ENCODE measurements around the gene DDA1.
A peak's percentile ranks its signal among the peaks of the same experiment; 100 is the strongest.

The DDA1 gene

DNA sequence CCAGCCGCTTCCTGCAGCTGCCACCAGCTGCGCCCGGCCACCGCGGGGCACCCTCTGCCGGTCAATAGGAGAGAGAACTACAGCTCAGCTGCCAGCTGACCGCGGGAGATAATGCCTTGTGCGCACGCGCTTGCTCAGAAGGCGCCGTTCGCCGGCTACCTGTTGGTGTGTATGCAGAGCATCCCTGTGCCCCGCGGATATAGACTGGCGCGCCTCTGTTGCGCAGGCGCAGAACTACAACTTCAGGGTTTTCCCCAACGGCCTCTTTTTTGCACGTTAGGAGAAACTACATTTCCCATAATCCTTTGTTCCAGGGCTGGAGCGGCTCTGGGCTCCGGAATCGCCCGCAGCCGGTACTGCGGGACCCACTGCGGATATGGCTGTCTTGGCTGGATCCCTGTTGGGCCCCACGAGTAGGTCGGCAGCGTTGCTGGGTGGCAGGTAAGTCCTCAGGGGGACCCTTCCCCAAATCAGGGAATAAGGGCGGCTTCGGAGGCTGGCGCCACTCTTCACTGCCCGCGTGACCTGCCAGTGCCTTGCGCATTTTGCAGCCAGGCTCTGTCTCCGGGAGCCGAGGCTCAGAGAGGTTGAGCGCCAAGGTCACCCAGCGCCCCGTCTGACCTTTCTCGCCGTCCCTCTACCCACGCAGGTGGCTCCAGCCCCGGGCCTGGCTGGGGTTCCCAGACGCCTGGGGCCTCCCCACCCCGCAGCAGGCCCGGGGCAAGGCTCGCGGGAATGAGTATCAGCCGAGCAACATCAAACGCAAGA is 3.7 kb upstream of the DDA1 start, which contains the start of gene MRPL34 (continued):
- no peak for TF ChIP-seq ZBTB49 (tag by site-specific recombination; IDR thresholded peaks at IDR 0.05; ENCODE audit: low read depth)
- TF ChIP-seq ZIC2 (tag by site-specific recombination; IDR thresholded peaks at IDR 0.05) = peak; percentile 99
- no peak for TF ChIP-seq ZNF791 (tag by site-specific recombination; IDR thresholded peaks at IDR 0.05)
- no peak for TF ChIP-seq RBAK (tag by site-specific recombination; IDR thresholded peaks at IDR 0.05)
- TF ChIP-seq ZNF843 (tag by site-specific recombination; IDR thresholded peaks at IDR 0.05) = peak; percentile 82; the same call in 1 of the 2 replicates
- no peak for TF ChIP-seq ZNF23 (tag by site-specific recombination; IDR thresholded peaks at IDR 0.05; ENCODE audit: borderline replicate concordance)
- no peak for TF ChIP-seq GLI2 (tag by site-specific recombination; IDR thresholded peaks at IDR 0.05; ENCODE audit: borderline replicate concordance, low read depth)
- TF ChIP-seq KLF16 (tag by site-specific recombination; IDR thresholded peaks at IDR 0.05) = no peak
- no peak for TF ChIP-seq ZNF404 (tag by site-specific recombination; IDR thresholded peaks at IDR 0.05)
- TF ChIP-seq SCRT1 (tag by site-specific recombination; IDR thresholded peaks at IDR 0.05; ENCODE audit: borderline replicate concordance) = peak; percentile 96
- TF ChIP-seq, protein P1, sequence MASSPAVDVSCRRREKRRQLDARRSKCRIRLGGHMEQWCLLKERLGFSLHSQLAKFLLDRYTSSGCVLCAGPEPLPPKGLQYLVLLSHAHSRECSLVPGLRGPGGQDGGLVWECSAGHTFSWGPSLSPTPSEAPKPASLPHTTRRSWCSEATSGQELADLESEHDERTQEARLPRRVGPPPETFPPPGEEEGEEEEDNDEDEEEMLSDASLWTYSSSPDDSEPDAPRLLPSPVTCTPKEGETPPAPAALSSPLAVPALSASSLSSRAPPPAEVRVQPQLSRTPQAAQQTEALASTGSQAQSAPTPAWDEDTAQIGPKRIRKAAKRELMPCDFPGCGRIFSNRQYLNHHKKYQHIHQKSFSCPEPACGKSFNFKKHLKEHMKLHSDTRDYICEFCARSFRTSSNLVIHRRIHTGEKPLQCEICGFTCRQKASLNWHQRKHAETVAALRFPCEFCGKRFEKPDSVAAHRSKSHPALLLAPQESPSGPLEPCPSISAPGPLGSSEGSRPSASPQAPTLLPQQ (tag by site-specific recombination; IDR thresholded peaks at IDR 0.05) = peak; percentile 99
- TF ChIP-seq ZNF76 (tag by site-specific recombination; IDR thresholded peaks at IDR 0.05; ENCODE audit: borderline replicate concordance, low read depth) = peak; percentile 94
- TF ChIP-seq ZNF529 (tag by site-specific recombination; IDR thresholded peaks at IDR 0.05; ENCODE audit: insufficient replicate concordance) = no peak
- peak; percentile 34; the same call in 1 of the 2 replicates for TF ChIP-seq ZNF610 (tag by site-specific recombination; IDR thresholded peaks at IDR 0.05; ENCODE audit: borderline replicate concordance)
- TF ChIP-seq ZNF292 (tag by site-specific recombination; IDR thresholded peaks at IDR 0.05; ENCODE audit: borderline replicate concordance, low read depth) = no peak
- TF ChIP-seq ZNF549 (tag by site-specific recombination; IDR thresholded peaks at IDR 0.05) = no peak
- TF ChIP-seq, protein P2, sequence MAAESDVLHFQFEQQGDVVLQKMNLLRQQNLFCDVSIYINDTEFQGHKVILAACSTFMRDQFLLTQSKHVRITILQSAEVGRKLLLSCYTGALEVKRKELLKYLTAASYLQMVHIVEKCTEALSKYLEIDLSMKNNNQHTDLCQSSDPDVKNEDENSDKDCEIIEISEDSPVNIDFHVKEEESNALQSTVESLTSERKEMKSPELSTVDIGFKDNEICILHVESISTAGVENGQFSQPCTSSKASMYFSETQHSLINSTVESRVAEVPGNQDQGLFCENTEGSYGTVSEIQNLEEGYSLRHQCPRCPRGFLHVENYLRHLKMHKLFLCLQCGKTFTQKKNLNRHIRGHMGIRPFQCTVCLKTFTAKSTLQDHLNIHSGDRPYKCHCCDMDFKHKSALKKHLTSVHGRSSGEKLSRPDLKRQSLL (tag by site-specific recombination; IDR thresholded peaks at IDR 0.05) = peak; percentile 99
- peak; percentile 68 for TF ChIP-seq INSM2 (tag by site-specific recombination; IDR thresholded peaks at IDR 0.05)
- peak; percentile 45; the same call in 1 of the 2 replicates for TF ChIP-seq ZNF596 (tag by site-specific recombination; IDR thresholded peaks at IDR 0.05)
- no peak for TF ChIP-seq ZNF157 (tag by site-specific recombination; IDR thresholded peaks at IDR 0.05)
- no peak for TF ChIP-seq ZNF146 (tag by site-specific recombination; IDR thresholded peaks at IDR 0.05)
- TF ChIP-seq CTCF (tag by site-specific recombination; IDR thresholded peaks at IDR 0.05) = peak; percentile 100
- no peak for TF ChIP-seq ZNF114 (tag by site-specific recombination; IDR thresholded peaks at IDR 0.05)
- no peak for TF ChIP-seq ZNF514 (tag by site-specific recombination; IDR thresholded peaks at IDR 0.05)
- TF ChIP-seq ZBTB20 (tag by site-specific recombination; IDR thresholded peaks at IDR 0.05) = peak; percentile 96
- no peak for TF ChIP-seq ZNF366 (tag by site-specific recombination; conservative IDR thresholded peaks at IDR 0.05)
- peak; percentile 80 for TF ChIP-seq ZNF561 (tag by site-specific recombination; IDR thresholded peaks at IDR 0.05; ENCODE audit: borderline replicate concordance)
- no peak for TF ChIP-seq ZNF112 (tag by site-specific recombination; IDR thresholded peaks at IDR 0.05)
- no peak for TF ChIP-seq ZNF138 (tag by site-specific recombination; IDR thresholded peaks at IDR 0.05; ENCODE audit: borderline replicate concordance)
- peak; percentile 42 for TF ChIP-seq YY1 (tag by site-specific recombination; IDR thresholded peaks at IDR 0.05)
- TF ChIP-seq KLF1 (tag by site-specific recombination; IDR thresholded peaks at IDR 0.05) = 0 out of 2 replicates have a peak, but pooled peaks have one; percentile 54

Data from HEK293 (cell line).